ENCODE data around the gene PDLIM4. TPM values are rescaled to one million over a fixed set of nuclear protein-coding genes. Genes with fewer than 3 reads are reported as not detected.
A peak's percentile ranks its signal among the peaks of the same experiment; 100 is the strongest.

PDLIM4 gene
- total RNA-seq, 1 experiment from 2014 or later: 47.2 TPM

GRCh38 chr5:132265336-132266030, 8.0 kb downstream of the PDLIM4 start:
- intact Hi-C loops (cut with micrococcal nuclease; ENCODE audit: unreplicated experiment): loop anchor here (1.0 to 5.0 kb wide), 4 partner anchors 27 to 232 kb away; no protein-coding TSS in a partner anchor
- Histone ChIP-seq H3K4me2 (peak overlapping the region; percentile 59), H3K27ac (peak overlapping the region; percentile 58), H3K79me2 (ENCODE audit: low read depth) (no peaks in the 10 kb centered on the region), H2AFZ (0 out of 2 replicates have a peak overlapping the region, but pooled peaks have one; percentile 19), H3K4me3 (no peak overlapping the region), H4K20me1 (ENCODE audit: insufficient read depth) (no peaks in the 10 kb centered on the region), H3K9me3 (ENCODE audit: insufficient read depth, low read depth) (no peaks in the 10 kb centered on the region), H3K4me1 (replicated peaks; ENCODE audit: insufficient read depth) (peaks cover 47% of the 10 kb centered on the region), H3K27me3 (ENCODE audit: insufficient read depth, low read depth) (no peaks in the 10 kb centered on the region), H3K36me3 (ENCODE audit: low read depth) (no peaks in the 10 kb centered on the region), H3F3A (ENCODE audit: insufficient read depth, low read depth) (peaks cover 9% of the 10 kb centered on the region; the same call in 1 of the 2 replicates), H3K9me2 (ENCODE audit: insufficient read depth) (no peaks in the 10 kb centered on the region)
- POLR2A ChIA-PET (ENCODE audit: unreplicated experiment): interaction anchor here (0.5 kb wide), 1 partner anchor 467 kb away, joined by 3 read pairs; no protein-coding TSS in a partner anchor
- TF ChIP-seq CTCF (conservative IDR thresholded peaks at IDR 0.05) (no peak; the same call in 1 of the 2 replicates), EZH2 (IDR thresholded peaks at IDR 0.05; ENCODE audit: low read depth) (no peak)
- CTCF ChIA-PET: interaction anchor here (0.6 kb wide), 1 partner anchor 28 kb away, joined by 5 read pairs; no protein-coding TSS in a partner anchor
- peak; percentile 87 to 91 for DNase-seq
- no TSS peak for BruUV-seq (replicated peaks)

- H3F3A ChIP-seq (ENCODE audit: insufficient read depth, low read depth): peaks cover 9% of the 10 kb centered on the region; the same call in 1 of the 2 replicates
- ChIA-PET CTCF (interaction anchor here (0.6 kb wide), 2 partner anchors 27 to 102 kb away, joined by 5 to 8 read pairs; no protein-coding TSS in a partner anchor), POLR2A (ENCODE audit: unreplicated experiment) (interaction anchor here (0.9 kb wide), 1 partner anchor 105 kb away, joined by 3 read pairs; no protein-coding TSS in a partner anchor)
- BruUV-seq (replicated peaks): no TSS peak
- intact Hi-C loops (cut with micrococcal nuclease; ENCODE audit: unreplicated experiment): loop anchor here (2.0 to 5.0 kb wide), 3 partner anchors 27 to 231 kb away; no protein-coding TSS in a partner anchor
- H3K27me3 ChIP-seq (ENCODE audit: insufficient read depth, low read depth): no peaks in the 10 kb centered on the region
- H3K4me1 ChIP-seq (replicated peaks; ENCODE audit: insufficient read depth): peaks cover 41% of the 10 kb centered on the region
- no peaks in the 10 kb centered on the region for H3K9me3 ChIP-seq (ENCODE audit: insufficient read depth, low read depth)
- peak overlapping the region; percentile 58 for H3K27ac ChIP-seq
- H3K36me3 ChIP-seq (ENCODE audit: low read depth): no peaks in the 10 kb centered on the region
- peak; percentile 66 to 83 for DNase-seq
- H3K9me2 ChIP-seq (ENCODE audit: insufficient read depth): no peaks in the 10 kb centered on the region
- no peaks in the 10 kb centered on the region for H3K79me2 ChIP-seq (ENCODE audit: low read depth)
- TF ChIP-seq CTCF (conservative IDR thresholded peaks at IDR 0.05): no peak
- no peak for TF ChIP-seq EZH2 (IDR thresholded peaks at IDR 0.05; ENCODE audit: low read depth)
- H4K20me1 ChIP-seq (ENCODE audit: insufficient read depth): no peaks in the 10 kb centered on the region
- peak overlapping the region; percentile 59 for H3K4me2 ChIP-seq
- 0 out of 2 replicates have a peak overlapping the region, but pooled peaks have one; percentile 19 for H2AFZ ChIP-seq
- H3K4me3 ChIP-seq: no peak overlapping the region
These were observed 8.7 kb downstream of the PDLIM4 start for GRCh38 chr5:132266031-132266835.

GRCh38 chr5:132266836-132267160, 9.3 kb downstream of the PDLIM4 start:
- Histone ChIP-seq H3K4me3 (no peak overlapping the region), H3K9me2 (ENCODE audit: insufficient read depth) (no peaks in the 10 kb centered on the region), H3K27me3 (ENCODE audit: insufficient read depth, low read depth) (no peaks in the 10 kb centered on the region), H3K36me3 (ENCODE audit: low read depth) (no peaks in the 10 kb centered on the region), H3K4me2 (peak overlapping the region; percentile 59; the same call in 1 of the 2 replicates), H3K79me2 (ENCODE audit: low read depth) (no peaks in the 10 kb centered on the region), H3K9me3 (ENCODE audit: insufficient read depth, low read depth) (no peaks in the 10 kb centered on the region), H3K4me1 (replicated peaks; ENCODE audit: insufficient read depth) (peaks cover 41% of the 10 kb centered on the region), H3F3A (ENCODE audit: insufficient read depth, low read depth) (peaks cover 9% of the 10 kb centered on the region; the same call in 1 of the 2 replicates), H4K20me1 (ENCODE audit: insufficient read depth) (no peaks in the 10 kb centered on the region), H3K27ac (no peak overlapping the region), H2AFZ (no peak overlapping the region)
- DNase-seq: no peak
- no TSS peak for BruUV-seq (replicated peaks)
- ChIA-PET POLR2A (ENCODE audit: unreplicated experiment) (interaction anchor here (0.9 kb wide), 1 partner anchor 104 kb away, joined by 3 read pairs; no protein-coding TSS in a partner anchor), CTCF (interaction anchor here (0.6 kb wide), 1 partner anchor 102 kb away, joined by 8 read pairs; no protein-coding TSS in a partner anchor)
- intact Hi-C loops (cut with micrococcal nuclease; ENCODE audit: unreplicated experiment): loop anchor here (2.0 to 5.0 kb wide), 3 partner anchors 28 to 231 kb away; no protein-coding TSS in a partner anchor
- TF ChIP-seq CTCF (conservative IDR thresholded peaks at IDR 0.05): no peak
- no peak for TF ChIP-seq EZH2 (IDR thresholded peaks at IDR 0.05; ENCODE audit: low read depth)
